ENCODE results near the gene CUEDC1. TPM values are rescaled to one million over a fixed set of nuclear protein-coding genes. Genes with fewer than 3 reads are reported as not detected.

The CUEDC1 gene
- total and polyA plus RNA-seq, 2 donors (not counting 1 experiment from before 2014, with no cell fraction given): 0.57 TPM; not detected in 1

DNA sequence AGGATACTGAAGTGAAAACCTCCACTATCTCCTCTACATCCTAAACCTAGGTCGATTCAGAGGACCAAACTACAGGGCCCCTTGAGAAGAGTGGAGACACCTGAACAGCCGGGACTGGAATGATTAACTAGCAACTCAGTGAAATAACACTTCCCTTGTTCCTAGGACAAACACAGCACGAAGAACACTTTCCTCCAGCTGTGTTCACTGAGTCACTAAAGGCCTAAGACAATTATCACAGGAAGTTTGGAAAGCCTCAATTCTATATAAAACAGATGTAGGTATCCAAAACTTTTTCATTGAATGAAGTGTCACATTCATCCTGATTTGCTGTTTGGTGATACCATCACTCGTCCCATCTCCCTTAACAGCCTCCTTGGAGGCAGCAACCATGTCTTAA is 15.5 kb upstream of the CUEDC1 start:
- DNase-seq (no peak), ATAC-seq (ENCODE audit: low read depth) (no peak)
- CTCF ChIA-PET: interaction anchor here (1.3 kb wide), 1 partner anchor 29 kb away, joined by 4 read pairs; no protein-coding TSS in a partner anchor
- TF ChIP-seq CTCF (IDR thresholded peaks at IDR 0.05) (no peak), EZH2 (IDR thresholded peaks at IDR 0.05; ENCODE audit: borderline replicate concordance, insufficient read depth, low read depth, low read length, poor library complexity, severe bottlenecking) (no peak)
- no peak overlapping the region for H3K4me3 Mint-ChIP-seq
- no peak overlapping the region for H2AFZ ChIP-seq (ENCODE audit: insufficient read depth, low read depth, low read length, poor library complexity, severe bottlenecking)
- no peak overlapping the region for H3K9ac ChIP-seq (ENCODE audit: low read length)
- H3K9me3 ChIP-seq (ENCODE audit: control extremely low read depth in 1 of 3, control insufficient read depth in 2 of 3, insufficient read depth in 1 of 3, low read length in 2 of 3): no peaks in the 10 kb centered on the region
- no peaks in the 10 kb centered on the region for H3K9me3 Mint-ChIP-seq (ENCODE audit: insufficient read depth)
- H4K20me1 ChIP-seq (ENCODE audit: control insufficient read depth, insufficient read depth, low read length, poor library complexity, severe bottlenecking): peaks cover 3% of the 10 kb centered on the region
- H3K4me1 Mint-ChIP-seq: no peaks in the 10 kb centered on the region
- no peak overlapping the region for H3K4me2 ChIP-seq (replicated peaks; ENCODE audit: low read depth, low read length, poor library complexity, severe bottlenecking)
- no peaks in the 10 kb centered on the region for H3K4me1 ChIP-seq (ENCODE audit: control insufficient read depth in 2 of 2, insufficient read depth in 2 of 2, low read length in 2 of 2)
- H3K27ac Mint-ChIP-seq: no peak overlapping the region
- 83% methylated on average over 3 of the region's 4 CpGs for WGBS (ENCODE audit: insufficient coverage)
- intact Hi-C loops (cut with micrococcal nuclease): no loop called here
- no peak overlapping the region for H3K4me3 ChIP-seq (ENCODE audit: control extremely low read depth in 1 of 5, extremely low read depth in 1 of 5, insufficient read depth in 1 of 5, low read depth in 2 of 5, low read length in 4 of 5)
- POLR2A ChIA-PET: no interaction called here
- H3K27ac ChIP-seq (ENCODE audit: low read length in 2 of 2): no peak overlapping the region
- peaks cover 7 to 31% of the 10 kb centered on the region in 2 experiments for H3K36me3 ChIP-seq (replicated peaks in 1 of 2; ENCODE audit: control extremely low read depth in 1 of 2, control insufficient read depth in 1 of 2, extremely low read depth in 1 of 2, insufficient read depth in 2 of 2, low read length in 1 of 2)
- peaks cover 17% of the 10 kb centered on the region for H3K27me3 Mint-ChIP-seq
- no peaks in the 10 kb centered on the region for H3K79me2 ChIP-seq (ENCODE audit: control insufficient read depth, insufficient read depth, low read length)
- peaks cover 0 to 21% (median 2%) of the 10 kb centered on the region in 4 experiments for H3K27me3 ChIP-seq (replicated peaks in 1 of 4; ENCODE audit: control extremely low read depth in 1 of 4, control insufficient read depth in 3 of 4, insufficient read depth in 4 of 4, low read length in 3 of 4)

DNA sequence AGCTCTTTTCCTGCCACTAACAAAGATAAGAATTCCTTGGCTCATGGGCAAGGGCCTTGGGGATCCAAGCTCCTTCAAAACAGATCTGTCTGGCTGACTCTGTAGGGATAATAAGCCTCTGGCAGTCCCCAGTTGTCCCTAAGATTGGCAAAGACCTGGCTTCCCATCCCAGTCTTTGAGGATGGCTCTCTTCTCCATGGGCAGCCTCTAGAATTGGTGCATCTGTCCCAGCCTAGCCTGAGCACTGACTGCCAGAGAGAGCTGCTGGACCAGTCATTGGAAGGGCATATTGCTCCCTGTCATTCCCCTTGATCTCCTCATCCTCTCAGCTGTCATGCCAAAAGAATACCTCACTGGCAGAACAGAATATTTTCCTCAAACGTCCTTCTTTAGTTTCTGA is 13.2 kb upstream of the CUEDC1 start:
- Histone ChIP-seq H3K4me2 (replicated peaks; ENCODE audit: low read depth, low read length, poor library complexity, severe bottlenecking) (no peak overlapping the region), H4K20me1 (ENCODE audit: control insufficient read depth, insufficient read depth, low read length, poor library complexity, severe bottlenecking) (no peaks in the 10 kb centered on the region), H3K27me3 (replicated peaks in 1 of 4; ENCODE audit: control extremely low read depth in 1 of 4, control insufficient read depth in 3 of 4, insufficient read depth in 4 of 4, low read length in 3 of 4) (peaks cover 0 to 27% (median 2%) of the 10 kb centered on the region in 4 experiments), H2AFZ (ENCODE audit: insufficient read depth, low read depth, low read length, poor library complexity, severe bottlenecking) (no peak overlapping the region), H3K27ac (ENCODE audit: low read length in 2 of 2) (no peak overlapping the region), H3K4me3 (ENCODE audit: control extremely low read depth in 1 of 5, extremely low read depth in 1 of 5, insufficient read depth in 1 of 5, low read depth in 2 of 5, low read length in 4 of 5) (no peak overlapping the region), H3K36me3 (replicated peaks in 1 of 2; ENCODE audit: control extremely low read depth in 1 of 2, control insufficient read depth in 1 of 2, extremely low read depth in 1 of 2, insufficient read depth in 2 of 2, low read length in 1 of 2) (peaks cover 0 to 10% of the 10 kb centered on the region in 2 experiments), H3K9me3 (ENCODE audit: control extremely low read depth in 1 of 3, control insufficient read depth in 2 of 3, insufficient read depth in 1 of 3, low read length in 2 of 3) (no peaks in the 10 kb centered on the region), H3K4me1 (ENCODE audit: control insufficient read depth in 2 of 2, insufficient read depth in 2 of 2, low read length in 2 of 2) (no peaks in the 10 kb centered on the region), H3K9ac (ENCODE audit: low read length) (no peak overlapping the region), H3K79me2 (ENCODE audit: control insufficient read depth, insufficient read depth, low read length) (no peaks in the 10 kb centered on the region)
- Mint-ChIP-seq H3K27ac (no peak overlapping the region), H3K27me3 (peaks cover 31% of the 10 kb centered on the region), H3K4me1 (no peaks in the 10 kb centered on the region), H3K4me3 (no peak overlapping the region), H3K9me3 (ENCODE audit: insufficient read depth) (no peaks in the 10 kb centered on the region)
- ChIA-PET POLR2A (no interaction called here), CTCF (no interaction called here)
- intact Hi-C loops (cut with micrococcal nuclease): no loop called here
- ATAC-seq (ENCODE audit: low read depth) (no peak), DNase-seq (no peak)
- TF ChIP-seq EZH2 (IDR thresholded peaks at IDR 0.05; ENCODE audit: borderline replicate concordance, insufficient read depth, low read depth, low read length, poor library complexity, severe bottlenecking) (no peak), CTCF (IDR thresholded peaks at IDR 0.05) (no peak)
- no CpG with 5 or more reads among the region's 1 CpG for WGBS (ENCODE audit: insufficient coverage)

All from B cell (primary cell).